HG02678 (cell line): ENCODE measurements around the gene CEP72.
A peak's percentile ranks its signal among the peaks of the same experiment; 100 is the strongest.
"Not testable (repeated sequence)": the region's sequence is repeated elsewhere in the genome, so short reads cannot be mapped to it uniquely, and the experiment has no call there.

Source experiments
- ATAC-seq: cut with Tn5 transposase; IDR thresholded peaks from one replicate; pipeline ENCODE4 v1.9.1; 2021; ENCODE audit warnings: mild to moderate bottlenecking, moderate library complexity; ENCODE audit not compliant: unreplicated experiment

CEP72 gene

GRCh38 chr5:611731-612486 is at the start of gene CEP72:
CEP72 (plus strand) TSS chr5:612340; CDS start chr5:612362, 22 bp downstream.
- ATAC-seq: peak; percentile 83

GRCh38 chr5:565782-566440 is 46.2 kb upstream of the CEP72 start:
- no peak for ATAC-seq

GRCh38 chr5:566636-567309 is 45.4 kb upstream of the CEP72 start:
- no peak for ATAC-seq

- no peak for ATAC-seq
Observed at GRCh38 chr5:567664-568060, 44.5 kb upstream of the CEP72 start.

- no peak for ATAC-seq
Observed at GRCh38 chr5:568061-568781, 43.9 kb upstream of the CEP72 start.

GRCh38 chr5:568809-569208 is 43.3 kb upstream of the CEP72 start:
- no peak for ATAC-seq

- no peak for ATAC-seq
Observed at GRCh38 chr5:569358-569867, 42.7 kb upstream of the CEP72 start.

GRCh38 chr5:569868-570361 is 42.2 kb upstream of the CEP72 start:
- ATAC-seq: no peak

- ATAC-seq: no peak
Observed at GRCh38 chr5:570446-570845, 41.7 kb upstream of the CEP72 start.

- ATAC-seq: no peak
Observed at GRCh38 chr5:570886-571285, 41.3 kb upstream of the CEP72 start.

GRCh38 chr5:571791-572190 is 40.3 kb upstream of the CEP72 start:
- no peak for ATAC-seq

GRCh38 chr5:572398-573019 is 39.6 kb upstream of the CEP72 start:
- ATAC-seq: no peak

- no peak for ATAC-seq
Observed at GRCh38 chr5:573206-573605, 38.9 kb upstream of the CEP72 start.

- ATAC-seq: no peak
Observed at GRCh38 chr5:573976-574375, 38.2 kb upstream of the CEP72 start.

GRCh38 chr5:574906-575305 is 37.2 kb upstream of the CEP72 start:
- no peak for ATAC-seq

GRCh38 chr5:575636-576035 is 36.5 kb upstream of the CEP72 start:
- no peak for ATAC-seq

GRCh38 chr5:577214-577613 is 34.9 kb upstream of the CEP72 start:
- ATAC-seq: not testable (repeated sequence)

- no peak for ATAC-seq
Observed at GRCh38 chr5:577800-578199, 34.3 kb upstream of the CEP72 start.

- ATAC-seq: no peak
Observed at GRCh38 chr5:579211-579610, 32.9 kb upstream of the CEP72 start.

GRCh38 chr5:579746-580366 is 32.3 kb upstream of the CEP72 start:
- ATAC-seq: no peak
